Measurements from ENCODE around the gene NTPCR.

DNA sequence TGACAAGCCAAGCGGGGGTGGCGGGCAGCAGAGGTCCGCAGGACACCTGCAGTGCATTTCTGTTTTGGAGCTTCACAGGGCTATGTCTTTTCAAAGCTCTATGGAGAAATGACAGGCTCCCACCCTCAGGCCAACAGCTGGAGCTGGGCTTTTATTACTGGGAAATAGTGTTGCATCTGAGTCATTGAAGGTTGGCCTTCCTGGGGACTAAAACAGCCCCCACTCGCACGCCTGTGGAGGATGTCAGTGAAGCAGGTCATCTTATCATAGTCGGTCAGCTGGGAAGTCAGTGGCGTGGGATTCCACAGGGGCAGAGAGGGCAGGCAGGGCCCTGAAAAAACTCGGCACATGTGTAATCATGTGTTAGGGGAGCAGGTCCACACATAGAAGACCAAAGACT, 55.3 kb downstream of the NTPCR start:
- TF ChIP-seq CTCF (IDR thresholded peaks at IDR 0.05 in 8 of 11, conservative IDR thresholded peaks at IDR 0.05 in 3 of 11) (no peak), POLR2A (IDR thresholded peaks at IDR 0.05) (no peak), POLR2AphosphoS5 (IDR thresholded peaks at IDR 0.05) (peak in 1 of 3 donors; percentile 25)
